HepG2 (cell line): ENCODE measurements around the gene CRAT. TPM values are rescaled to one million over a fixed set of nuclear protein-coding genes. Genes with fewer than 3 reads are reported as not detected.

ENCODE experiments used
- ADNP ChIP-seq: sonication (generic); formaldehyde crosslinking; IDR thresholded peaks from 2 replicates; pipeline ENCODE4 v1.4.0; 2020; ENCODE audit warnings: missing genetic modification reagents
- GATA4 ChIP-seq: sonication (generic); IDR thresholded peaks from 2 replicates; pipeline ENCODE4 v1.6.1; 2016; ENCODE audit warnings: antibody characterized with exemption, low read depth, borderline replicate concordance
- KMT2B ChIP-seq: IDR thresholded peaks from 2 replicates; pipeline ENCODE4 v1.6.1; 2016; ENCODE audit warnings: missing genetic modification reagents, missing compliant biosample characterization
- MTF2 ChIP-seq: sonication (generic); formaldehyde crosslinking; IDR thresholded peaks from 2 replicates; pipeline ENCODE4 v1.5.0; 2020; ENCODE audit warnings: missing genetic modification reagents, borderline replicate concordance
- MZF1 ChIP-seq: sonication (generic); formaldehyde crosslinking; IDR thresholded peaks from 2 replicates; pipeline ENCODE4 v1.8.1; 2023; ENCODE audit warnings: mild to moderate bottlenecking, missing genetic modification reagents, borderline replicate concordance
- NFKB2 ChIP-seq: sonication (generic); formaldehyde crosslinking; IDR thresholded peaks from 2 replicates; pipeline ENCODE4 v1.4.0; 2020; ENCODE audit warnings: missing genetic modification reagents, borderline replicate concordance
- SAP130 ChIP-seq: IDR thresholded peaks from 2 replicates; pipeline ENCODE4 v1.6.1; 2016; ENCODE audit warnings: low read depth
- SIN3A ChIP-seq: IDR thresholded peaks from 2 replicates; pipeline ENCODE4 v1.6.1; 2011; ENCODE audit warnings: low read depth, mild to moderate bottlenecking, control low read depth, low read length, borderline replicate concordance
- TARDBP ChIP-seq: sonication (generic); formaldehyde crosslinking; IDR thresholded peaks from 2 replicates; pipeline ENCODE4 v1.8.0; 2022; ENCODE audit warnings: mild to moderate bottlenecking, missing genetic modification reagents
- TGIF2 ChIP-seq: IDR thresholded peaks from 2 replicates; pipeline ENCODE4 v1.6.1; 2016; ENCODE audit warnings: control low read depth, missing compliant biosample characterization
- TSC22D2 ChIP-seq: sonication (generic); formaldehyde crosslinking; IDR thresholded peaks from 2 replicates; pipeline ENCODE4 v1.5.1; 2020; ENCODE audit warnings: missing genetic modification reagents, mild to moderate bottlenecking, borderline replicate concordance
- ZFX ChIP-seq: sonication (generic); formaldehyde crosslinking; IDR thresholded peaks from 2 replicates; pipeline ENCODE4 v1.4.0; 2020; ENCODE audit warnings: mild to moderate bottlenecking, low read depth, missing genetic modification reagents, moderate library complexity
- ZKSCAN8 ChIP-seq: IDR thresholded peaks from 2 replicates; pipeline ENCODE4 v1.6.1; 2016; ENCODE audit warnings: borderline replicate concordance, missing genetic modification reagents, missing compliant biosample characterization
- ZNF333 ChIP-seq: sonication (generic); formaldehyde crosslinking; IDR thresholded peaks from 2 replicates; pipeline ENCODE4 v1.4.0; 2020; ENCODE audit warnings: mild to moderate bottlenecking, missing genetic modification reagents, borderline replicate concordance
- ZNF367 ChIP-seq: sonication (generic); formaldehyde crosslinking; IDR thresholded peaks from 2 replicates; pipeline ENCODE4 v1.4.0; 2020; ENCODE audit warnings: missing genetic modification reagents, borderline replicate concordance
- ZNF7 ChIP-seq: IDR thresholded peaks from 2 replicates; pipeline ENCODE4 v1.6.1; 2016; ENCODE audit warnings: missing biosample characterization, missing genetic modification reagents
- ZNF782 ChIP-seq: sonication (generic); formaldehyde crosslinking; IDR thresholded peaks from 2 replicates; pipeline ENCODE4 v1.4.0; 2020; ENCODE audit warnings: missing genetic modification reagents, mild to moderate bottlenecking, borderline replicate concordance
- polyA plus RNA-seq, 8 experiments: library from polyadenylated mRNA; depleted of rRNA in 3 of 8; stranded (reverse) in 7 of 8; unstranded in 1 of 8; fragments of >200 nt; fragmentation: Illumina TruSeq in 4 of 8; extraction: Trizol in 4 of 8; gene quantifications; 2 replicates each; pipeline versions ENCODE4 v1.2.1 to v1.2.3, GENCODE V29; 2011 to 2016; ENCODE audit warnings: low read depth in 4 of 8, missing spikeins in 1 of 8, mixed read lengths in 1 of 8; ENCODE audit not compliant: insufficient read depth in 1 of 8
- total RNA-seq, 5 experiments: library from RNA; depleted of rRNA; stranded (reverse); fragments of >200 nt; fragmentation: Illumina TruSeq; extraction: Trizol; gene quantifications; 2 replicates each; pipeline ENCODE4 v1.2.3, GENCODE V29; 2016; ENCODE audit warnings: low read depth in 1 of 5
- TF ChIP-seq, protein P1 (sequence below): sonication (generic); formaldehyde crosslinking; IDR thresholded peaks from 2 replicates; pipeline ENCODE4 v1.8.1; 2022; ENCODE audit warnings: low read depth, mild to moderate bottlenecking, missing genetic modification reagents
- TF ChIP-seq, protein P2 (sequence below): IDR thresholded peaks from 2 replicates; pipeline ENCODE4 v1.6.1; 2016; ENCODE audit warnings: mild to moderate bottlenecking, missing biosample characterization, missing genetic modification reagents
- TF ChIP-seq, protein P3 (sequence below): sonication (generic); formaldehyde crosslinking; IDR thresholded peaks from 2 replicates; pipeline ENCODE4 v1.4.0; 2020; ENCODE audit warnings: missing genetic modification reagents, mild to moderate bottlenecking, borderline replicate concordance
- TF ChIP-seq, protein P4 (sequence below), 2 experiments: sonication (generic) in 1 of 2; formaldehyde crosslinking in 1 of 2; IDR thresholded peaks; 2 replicates each; pipeline versions ENCODE4 v1.4.0 to v1.6.1; 2018 to 2020; ENCODE audit warnings: missing genetic modification reagents in 2 of 2, borderline replicate concordance in 1 of 2, low read depth in 1 of 2, mild to moderate bottlenecking in 1 of 2, missing biosample characterization in 1 of 2

CRAT gene
- total and polyA plus RNA-seq, 2 of the 13 experiments (the other 11 are each of a cell fraction or from before 2014, with no cell fraction given) = 26.1 to 26.6 TPM

DNA sequence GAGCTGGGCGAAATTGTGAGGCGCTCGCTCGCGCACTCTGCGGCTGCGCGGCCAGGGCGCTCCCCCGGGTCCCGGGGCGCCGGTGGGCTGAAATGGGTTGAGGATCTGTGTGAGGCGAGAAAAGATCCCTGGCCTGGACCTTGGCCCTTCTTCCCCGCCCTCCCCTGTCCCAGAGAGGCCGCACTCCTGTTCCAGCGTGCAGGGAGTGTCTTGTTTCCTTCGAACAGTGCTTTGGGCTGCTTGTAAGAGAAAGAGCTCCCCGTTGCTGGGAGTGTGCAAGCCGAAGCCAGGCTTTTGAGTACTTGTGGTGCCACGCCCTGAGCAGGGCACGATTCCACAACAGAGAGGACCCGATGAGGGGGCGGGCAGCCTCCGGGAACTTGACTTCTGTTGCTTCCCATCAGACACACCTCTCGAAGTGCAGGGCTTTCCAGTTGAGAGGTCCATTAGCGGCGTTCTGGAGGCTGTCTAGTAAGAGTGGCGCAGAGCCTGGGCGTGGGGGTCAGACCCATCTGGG is 29.1 kb downstream of the CRAT start (continued):
- TF ChIP-seq ZNF7 (CRISPR knock-in tag) = no peak
- TF ChIP-seq SAP130 = no peak
- TF ChIP-seq, protein P1, sequence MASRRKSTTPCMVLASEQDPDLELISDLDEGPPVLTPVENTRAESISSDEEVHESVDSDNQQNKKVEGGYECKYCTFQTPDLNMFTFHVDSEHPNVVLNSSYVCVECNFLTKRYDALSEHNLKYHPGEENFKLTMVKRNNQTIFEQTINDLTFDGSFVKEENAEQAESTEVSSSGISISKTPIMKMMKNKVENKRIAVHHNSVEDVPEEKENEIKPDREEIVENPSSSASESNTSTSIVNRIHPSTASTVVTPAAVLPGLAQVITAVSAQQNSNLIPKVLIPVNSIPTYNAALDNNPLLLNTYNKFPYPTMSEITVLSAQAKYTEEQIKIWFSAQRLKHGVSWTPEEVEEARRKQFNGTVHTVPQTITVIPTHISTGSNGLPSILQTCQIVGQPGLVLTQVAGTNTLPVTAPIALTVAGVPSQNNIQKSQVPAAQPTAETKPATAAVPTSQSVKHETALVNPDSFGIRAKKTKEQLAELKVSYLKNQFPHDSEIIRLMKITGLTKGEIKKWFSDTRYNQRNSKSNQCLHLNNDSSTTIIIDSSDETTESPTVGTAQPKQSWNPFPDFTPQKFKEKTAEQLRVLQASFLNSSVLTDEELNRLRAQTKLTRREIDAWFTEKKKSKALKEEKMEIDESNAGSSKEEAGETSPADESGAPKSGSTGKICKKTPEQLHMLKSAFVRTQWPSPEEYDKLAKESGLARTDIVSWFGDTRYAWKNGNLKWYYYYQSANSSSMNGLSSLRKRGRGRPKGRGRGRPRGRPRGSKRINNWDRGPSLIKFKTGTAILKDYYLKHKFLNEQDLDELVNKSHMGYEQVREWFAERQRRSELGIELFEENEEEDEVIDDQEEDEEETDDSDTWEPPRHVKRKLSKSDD (CRISPR knock-in tag) = 0 out of 2 replicates have a peak, but pooled peaks have one; percentile 64
- TF ChIP-seq, protein P2, sequence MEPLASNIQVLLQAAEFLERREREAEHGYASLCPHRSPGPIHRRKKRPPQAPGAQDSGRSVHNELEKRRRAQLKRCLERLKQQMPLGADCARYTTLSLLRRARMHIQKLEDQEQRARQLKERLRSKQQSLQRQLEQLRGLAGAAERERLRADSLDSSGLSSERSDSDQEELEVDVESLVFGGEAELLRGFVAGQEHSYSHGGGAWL (CRISPR knock-in tag) = 0 out of 2 replicates have a peak, but pooled peaks have one; percentile 42
- TF ChIP-seq, protein P3, sequence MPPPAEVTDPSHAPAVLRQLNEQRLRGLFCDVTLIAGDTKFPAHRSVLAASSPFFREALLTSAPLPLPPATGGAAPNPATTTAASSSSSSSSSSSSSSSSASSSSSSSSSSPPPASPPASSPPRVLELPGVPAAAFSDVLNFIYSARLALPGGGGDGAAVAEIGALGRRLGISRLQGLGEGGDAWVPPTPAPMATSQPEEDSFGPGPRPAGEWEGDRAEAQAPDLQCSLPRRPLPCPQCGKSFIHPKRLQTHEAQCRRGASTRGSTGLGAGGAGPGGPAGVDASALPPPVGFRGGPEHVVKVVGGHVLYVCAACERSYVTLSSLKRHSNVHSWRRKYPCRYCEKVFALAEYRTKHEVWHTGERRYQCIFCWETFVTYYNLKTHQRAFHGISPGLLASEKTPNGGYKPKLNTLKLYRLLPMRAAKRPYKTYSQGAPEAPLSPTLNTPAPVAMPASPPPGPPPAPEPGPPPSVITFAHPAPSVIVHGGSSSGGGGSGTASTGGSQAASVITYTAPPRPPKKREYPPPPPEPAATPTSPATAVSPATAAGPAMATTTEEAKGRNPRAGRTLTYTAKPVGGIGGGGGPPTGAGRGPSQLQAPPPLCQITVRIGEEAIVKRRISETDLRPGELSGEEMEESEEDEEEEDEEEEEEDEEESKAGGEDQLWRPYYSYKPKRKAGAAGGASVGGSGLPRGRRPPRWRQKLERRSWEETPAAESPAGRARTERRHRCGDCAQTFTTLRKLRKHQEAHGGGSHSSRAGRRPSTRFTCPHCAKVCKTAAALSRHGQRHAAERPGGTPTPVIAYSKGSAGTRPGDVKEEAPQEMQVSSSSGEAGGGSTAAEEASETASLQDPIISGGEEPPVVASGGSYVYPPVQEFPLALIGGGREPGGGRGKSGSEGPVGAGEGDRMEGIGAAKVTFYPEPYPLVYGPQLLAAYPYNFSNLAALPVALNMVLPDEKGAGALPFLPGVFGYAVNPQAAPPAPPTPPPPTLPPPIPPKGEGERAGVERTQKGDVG = no peak
- no peak for TF ChIP-seq ZNF367
- peak; percentile 62; the same call in 1 of the 2 replicates for TF ChIP-seq ADNP (CRISPR knock-in tag)
- 0 out of 2 replicates have a peak, but pooled peaks have one; percentile 52 for TF ChIP-seq MTF2 (CRISPR knock-in tag)
- TF ChIP-seq MZF1 = no peak
- 0 out of 2 replicates have a peak, but pooled peaks have one; percentile 6 for TF ChIP-seq TARDBP (CRISPR knock-in tag)
- 0 out of 2 replicates have a peak, but pooled peaks have one; percentile 8 for TF ChIP-seq SIN3A
- TF ChIP-seq GATA4 = 0 out of 2 replicates have a peak, but pooled peaks have one; percentile 17
- TF ChIP-seq TGIF2 = 0 out of 2 replicates have a peak, but pooled peaks have one; percentile 10
- 0 out of 2 replicates have a peak, but pooled peaks have one; percentile 26 for TF ChIP-seq TSC22D2
- TF ChIP-seq ZKSCAN8 (CRISPR knock-in tag) = no peak
- 0 out of 2 replicates have a peak, but pooled peaks have one; percentile 26 for TF ChIP-seq ZFX
- TF ChIP-seq ZNF782 (CRISPR knock-in tag) = no peak
- TF ChIP-seq, protein P4, sequence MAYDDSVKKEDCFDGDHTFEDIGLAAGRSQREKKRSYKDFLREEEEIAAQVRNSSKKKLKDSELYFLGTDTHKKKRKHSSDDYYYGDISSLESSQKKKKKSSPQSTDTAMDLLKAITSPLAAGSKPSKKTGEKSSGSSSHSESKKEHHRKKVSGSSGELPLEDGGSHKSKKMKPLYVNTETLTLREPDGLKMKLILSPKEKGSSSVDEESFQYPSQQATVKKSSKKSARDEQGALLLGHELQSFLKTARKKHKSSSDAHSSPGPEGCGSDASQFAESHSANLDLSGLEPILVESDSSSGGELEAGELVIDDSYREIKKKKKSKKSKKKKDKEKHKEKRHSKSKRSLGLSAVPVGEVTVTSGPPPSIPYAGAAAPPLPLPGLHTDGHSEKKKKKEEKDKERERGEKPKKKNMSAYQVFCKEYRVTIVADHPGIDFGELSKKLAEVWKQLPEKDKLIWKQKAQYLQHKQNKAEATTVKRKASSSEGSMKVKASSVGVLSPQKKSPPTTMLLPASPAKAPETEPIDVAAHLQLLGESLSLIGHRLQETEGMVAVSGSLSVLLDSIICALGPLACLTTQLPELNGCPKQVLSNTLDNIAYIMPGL (CRISPR knock-in tag; IDR thresholded peaks at IDR 0.05; ENCODE audit: borderline replicate concordance in 1 of 2, low read depth in 1 of 2) = peak in 1 of 2 experiments; percentile 31; a peak in 1 of 4 replicates
- TF ChIP-seq KMT2B (CRISPR knock-in tag) = 0 out of 2 replicates have a peak, but pooled peaks have one; percentile 5
- TF ChIP-seq ZNF333 (CRISPR knock-in tag) = no peak
- TF ChIP-seq NFKB2 = peak; percentile 28; the same call in 1 of the 2 replicates
